PC-3 (cell line): ENCODE results near the gene CLDN1. TPM values are rescaled to one million over a fixed set of nuclear protein-coding genes. Genes with fewer than 3 reads are reported as not detected.
"Not testable (repeated sequence)": the region's sequence is repeated elsewhere in the genome, so short reads cannot be mapped to it uniquely, and the experiment has no call there.

Experiments
- ATAC-seq: fragments of 200-7000 bp; cut with Tn5 transposase; 2 replicates; pipeline ENCODE4 v1.9.1; 2020; ENCODE audit warnings: mild to moderate bottlenecking, moderate library complexity
- BruUV-seq: library from RNA; stranded (reverse); fragments of 400-500 nt; replicated peaks from 2 replicates; lab custom pipeline; 2021; lab: Mats Ljungman, UMichigan
- CTCF ChIA-PET: fragments of 300-600 bp; sonication (Branson Sonifier 250); formaldehyde crosslinking; loops from one replicate; lab custom pipeline; 2022; ENCODE audit warnings: antibody characterized with exemption; lab: Charles Lee
- POLR2A ChIA-PET: fragments of 300-600 bp; sonication (Branson Sonifier 250); formaldehyde crosslinking; loops from one replicate; lab custom pipeline; 2022; ENCODE audit warnings: antibody characterized with exemption; ENCODE audit not compliant: unreplicated experiment; lab: Charles Lee
- DNase-seq: peaks from one replicate; pipeline ENCODE4 v3.0.0-alpha.2; 2015
- H2AFZ ChIP-seq: fragments of 300-600 bp; sonication (generic); 2 replicates; pipeline ENCODE4 v1.6.0; 2016; ENCODE audit warnings: antibody characterized with exemption, low read length
- H3F3A ChIP-seq: fragments of 300-600 bp; sonication (generic); one replicate; pipeline ENCODE4 v1.6.0; 2017; ENCODE audit warnings: antibody characterized with exemption, low read length, control low read depth, mild to moderate bottlenecking; ENCODE audit not compliant: unreplicated experiment
- H3K27ac ChIP-seq: fragments of 300-600 bp; sonication (generic); 2 replicates; pipeline ENCODE4 v1.5.1; 2016; ENCODE audit warnings: mild to moderate bottlenecking, low read length
- H3K27me3 ChIP-seq: fragments of 300-600 bp; sonication (generic); 2 replicates; pipeline ENCODE4 v1.6.1; 2016; ENCODE audit warnings: low read length, mixed read lengths
- H3K36me3 ChIP-seq: fragments of 300-600 bp; sonication (generic); 2 replicates; pipeline ENCODE4 v1.6.1; 2016; ENCODE audit warnings: low read depth, mixed run types, low read length, mixed read lengths
- H3K4me1 ChIP-seq: fragments of 300-600 bp; sonication (generic); 2 replicates; pipeline ENCODE4 v1.5.1; 2016; ENCODE audit warnings: low read length; ENCODE audit not compliant: insufficient read depth
- H3K4me2 ChIP-seq: fragments of 300-600 bp; sonication (generic); 2 replicates; pipeline ENCODE4 v1.6.0; 2016; ENCODE audit warnings: low read length
- H3K4me3 ChIP-seq: fragments of 300-600 bp; sonication (generic); 2 replicates; pipeline ENCODE4 v1.5.1; 2016; ENCODE audit warnings: mild to moderate bottlenecking, low read length, mixed read lengths
- H3K79me2 ChIP-seq: fragments of 300-600 bp; sonication (generic); 2 replicates; pipeline ENCODE4 v1.6.1; 2017; ENCODE audit warnings: low read length, mixed read lengths
- H3K9ac ChIP-seq: fragments of 300-600 bp; sonication (generic); 2 replicates; pipeline ENCODE4 v1.6.0; 2016; ENCODE audit warnings: mild to moderate bottlenecking, low read length
- H3K9me2 ChIP-seq: fragments of 300-600 bp; sonication (generic); replicated peaks from 2 replicates; pipeline ENCODE4 v1.6.1; 2016; ENCODE audit warnings: mixed run types, low read length, mixed read lengths
- H3K9me3 ChIP-seq: fragments of 300-600 bp; sonication (generic); 2 replicates; pipeline ENCODE4 v1.6.1; 2016; ENCODE audit warnings: low read length, mixed read lengths
- H4K20me1 ChIP-seq: fragments of 300-600 bp; sonication (generic); 2 replicates; pipeline ENCODE4 v1.6.1; 2016; ENCODE audit warnings: low read length, mixed read lengths
- CTCF ChIP-seq: fragments of 300-600 bp; sonication (generic); conservative IDR thresholded peaks from 2 replicates; pipeline ENCODE4 v1.5.1; 2017; ENCODE audit warnings: antibody characterized with exemption, low read depth, mild to moderate bottlenecking, low read length
- EZH2 ChIP-seq: fragments of 300-600 bp; sonication (generic); IDR thresholded peaks from one replicate; pipeline ENCODE4 v1.6.1; 2017; ENCODE audit warnings: antibody characterized with exemption, mild to moderate bottlenecking, low read length; ENCODE audit not compliant: unreplicated experiment
- EZH2phosphoT487 ChIP-seq: fragments of 300-600 bp; sonication (generic); IDR thresholded peaks from 2 replicates; pipeline ENCODE4 v1.6.1; 2018; ENCODE audit warnings: mild to moderate bottlenecking, antibody characterized with exemption, low read length, borderline replicate concordance
- intact Hi-C: fragments of 100-400 bp; cut with micrococcal nuclease; formaldehyde crosslinking; loops from 2 replicates; pipeline ENCODE4 v1.9.0; 2023
- total RNA-seq: library from RNA; depleted of rRNA; stranded (reverse); fragments of >200 nt; gene quantifications from 2 replicates; pipeline ENCODE4 v1.2.3, GENCODE V29; 2014

The CLDN1 gene
- total RNA-seq, 1 experiment from 2014 or later: 6.8 TPM

GRCh38 chr3:190279690-190280089 is 42.6 kb downstream of the CLDN1 start:
- no peak overlapping the region for H3K4me2 ChIP-seq
- no peaks in the 10 kb centered on the region for H3F3A ChIP-seq
- H3K27ac ChIP-seq: no peak overlapping the region
- no TSS peak for BruUV-seq
- intact Hi-C loops: no loop called here
- TF ChIP-seq EZH2: no peak
- no peak for TF ChIP-seq CTCF
- TF ChIP-seq EZH2phosphoT487: no peak
- H3K9ac ChIP-seq: no peak overlapping the region
- no peaks in the 10 kb centered on the region for H3K4me1 ChIP-seq
- ATAC-seq (no peak), DNase-seq (no peak)
- H3K27me3 ChIP-seq: no peaks in the 10 kb centered on the region
- POLR2A ChIA-PET: no interaction called here
- H3K4me3 ChIP-seq: no peak overlapping the region
- no peaks in the 10 kb centered on the region for H3K9me3 ChIP-seq
- no peak overlapping the region for H2AFZ ChIP-seq
- H4K20me1 ChIP-seq: no peaks in the 10 kb centered on the region
- CTCF ChIA-PET: no interaction called here
- H3K36me3 ChIP-seq: no peaks in the 10 kb centered on the region
- H3K9me2 ChIP-seq: no peaks in the 10 kb centered on the region
- H3K79me2 ChIP-seq: no peaks in the 10 kb centered on the region

- Histone ChIP-seq H3F3A (no peaks in the 10 kb centered on the region), H3K9me3 (no peaks in the 10 kb centered on the region), H3K9me2 (no peaks in the 10 kb centered on the region), H3K36me3 (no peaks in the 10 kb centered on the region), H3K4me2 (no peak overlapping the region), H3K4me1 (no peaks in the 10 kb centered on the region), H3K27me3 (no peaks in the 10 kb centered on the region), H3K79me2 (no peaks in the 10 kb centered on the region), H3K9ac (no peak overlapping the region), H3K4me3 (no peak overlapping the region), H2AFZ (no peak overlapping the region), H4K20me1 (no peaks in the 10 kb centered on the region), H3K27ac (no peak overlapping the region)
- ATAC-seq (no peak), DNase-seq (no peak)
- POLR2A ChIA-PET: no interaction called here
- no peak for TF ChIP-seq CTCF
- intact Hi-C loops: no loop called here
- BruUV-seq: no TSS peak
- CTCF ChIA-PET: no interaction called here
These were observed 49.5 kb downstream of the CLDN1 start for GRCh38 chr3:190272747-190273146.

- Histone ChIP-seq H3K4me2 (no peak overlapping the region), H4K20me1 (no peaks in the 10 kb centered on the region), H3K27me3 (no peaks in the 10 kb centered on the region), H3K9ac (no peak overlapping the region), H3K27ac (no peak overlapping the region), H3K4me3 (no peak overlapping the region), H3K36me3 (no peaks in the 10 kb centered on the region), H3K79me2 (no peaks in the 10 kb centered on the region), H3K9me3 (no peaks in the 10 kb centered on the region), H2AFZ (no peak overlapping the region), H3K4me1 (peaks cover 19% of the 10 kb centered on the region), H3K9me2 (no peaks in the 10 kb centered on the region), H3F3A (no peaks in the 10 kb centered on the region)
- TF ChIP-seq CTCF (no peak), EZH2 (no peak), EZH2phosphoT487 (no peak)
- intact Hi-C loops: loop anchor here (5.0 kb wide), 1 partner anchor 37 kb away; no protein-coding TSS in a partner anchor
- CTCF ChIA-PET: no interaction called here
- ATAC-seq: no peak
- POLR2A ChIA-PET: no interaction called here
- BruUV-seq: no TSS peak
- DNase-seq: no peak
These were observed 53.1 kb downstream of the CLDN1 start for GRCh38 chr3:190269101-190269500.

GRCh38 chr3:190267464-190267863 is 54.8 kb downstream of the CLDN1 start:
- CTCF ChIA-PET, ATAC-seq: not testable (repeated sequence)

More at GRCh38 chr3:190267464-190267863, 54.8 kb downstream of the CLDN1 start:
- POLR2A ChIA-PET, DNase-seq, H3K9ac ChIP-seq, H4K20me1 ChIP-seq, H3K4me2 ChIP-seq, H3K9me2 ChIP-seq, H3K9me3 ChIP-seq, H3F3A ChIP-seq, H3K27ac ChIP-seq, H3K4me3 ChIP-seq, H3K27me3 ChIP-seq, H2AFZ ChIP-seq, H3K79me2 ChIP-seq, BruUV-seq, H3K36me3 ChIP-seq: not testable (repeated sequence)
- H3K4me1 ChIP-seq: peaks cover 19% of the 10 kb centered on the region
- intact Hi-C loops: loop anchor here (5.0 kb wide), 1 partner anchor 35 kb away; no protein-coding TSS in a partner anchor
